Large intestine (tissue), 3 donors: ENCODE measurements around the gene GLE1. TPM values are rescaled to one million over a fixed set of nuclear protein-coding genes. Genes with fewer than 3 reads are reported as not detected.

Experiments used
- DNase-seq, 2 donors: peaks; one replicate each; pipeline versions ENCODE4 v3.0.0 to v3.0.0-alpha.2; 2013
- H3K27ac ChIP-seq: one replicate; pipeline ENCODE4 v1.5.1; 2013; ENCODE audit warnings: low read length
- H3K27me3 ChIP-seq: 2 replicates; pipeline ENCODE4 v1.6.1; 2013; ENCODE audit warnings: low read length; ENCODE audit not compliant: control insufficient read depth, insufficient read depth
- H3K36me3 ChIP-seq: 2 replicates; pipeline ENCODE4 v1.6.1; 2013; ENCODE audit warnings: low read length; ENCODE audit not compliant: control insufficient read depth, insufficient read depth
- H3K4me1 ChIP-seq: one replicate; pipeline ENCODE4 v1.6.1; 2013; ENCODE audit warnings: low read length; ENCODE audit not compliant: control insufficient read depth, insufficient read depth
- H3K4me3 ChIP-seq: one replicate; pipeline ENCODE4 v1.5.1; 2013; ENCODE audit warnings: low read length
- H3K9me3 ChIP-seq: one replicate; pipeline ENCODE4 v1.6.1; 2013; ENCODE audit warnings: mild to moderate bottlenecking, low read depth, low read length, moderate library complexity; ENCODE audit not compliant: control insufficient read depth
- WGBS: methylation state at CpG from one replicate; pipeline ENCODE4 v1.1.5; 2013; ENCODE audit warnings: low lambda C conversion rate; ENCODE audit not compliant: insufficient coverage; 5-methylcytosine and 5-hydroxymethylcytosine counted together
- polyA plus RNA-seq: library from polyadenylated mRNA; unstranded; fragments of 120-200 nt; gene quantifications from one replicate; pipeline ENCODE4 v1.2.1, GENCODE V29; 2013

GLE1 gene
- polyA plus RNA-seq, 1 donor = 26.9 TPM

- no peak for DNase-seq
- Histone ChIP-seq H3K27me3 (no peaks in the 10 kb centered on the region), H3K4me3 (no peak overlapping the region), H3K4me1 (no peaks in the 10 kb centered on the region), H3K27ac (no peak overlapping the region), H3K36me3 (peaks cover 29% of the 10 kb centered on the region), H3K9me3 (no peaks in the 10 kb centered on the region)
- WGBS = no CpG with 5 or more reads among the region's 5 CpGs
These were observed 31.4 kb upstream of the GLE1 start for GRCh38 chr9:128473104-128473503.

GRCh38 chr9:128475867-128476266 is 28.7 kb upstream of the GLE1 start:
- no peak overlapping the region for H3K27ac ChIP-seq
- H3K36me3 ChIP-seq = peaks cover 38% of the 10 kb centered on the region
- 70% methylated on average over 2 of the region's 7 CpGs for WGBS
- no peaks in the 10 kb centered on the region for H3K9me3 ChIP-seq
- no peak overlapping the region for H3K4me3 ChIP-seq
- H3K27me3 ChIP-seq = no peaks in the 10 kb centered on the region
- DNase-seq = no peak
- H3K4me1 ChIP-seq = no peaks in the 10 kb centered on the region

GRCh38 chr9:128479262-128479661 is 25.3 kb upstream of the GLE1 start:
- Histone ChIP-seq H3K4me3 (no peak overlapping the region), H3K36me3 (peaks cover 45% of the 10 kb centered on the region)
- DNase-seq = no peak

GRCh38 chr9:128481561-128481960 is 23.0 kb upstream of the GLE1 start:
- peaks cover 53% of the 10 kb centered on the region for H3K36me3 ChIP-seq
- H3K4me3 ChIP-seq = no peak overlapping the region
- no peaks in the 10 kb centered on the region for H3K9me3 ChIP-seq
- no peak for DNase-seq
- WGBS = no CpG with 5 or more reads among the region's 10 CpGs
- H3K27me3 ChIP-seq = no peaks in the 10 kb centered on the region
- H3K27ac ChIP-seq = no peak overlapping the region
- no peaks in the 10 kb centered on the region for H3K4me1 ChIP-seq

More at GRCh38 chr9:128479262-128479661, 25.3 kb upstream of the GLE1 start:
- WGBS = no CpG with 5 or more reads among the region's 1 CpG
- Histone ChIP-seq H3K27ac (no peak overlapping the region), H3K9me3 (no peaks in the 10 kb centered on the region), H3K27me3 (no peaks in the 10 kb centered on the region), H3K4me1 (no peaks in the 10 kb centered on the region)

- H3K36me3 ChIP-seq = peaks cover 55% of the 10 kb centered on the region
- H3K4me1 ChIP-seq = no peaks in the 10 kb centered on the region
- no peak for DNase-seq
- H3K4me3 ChIP-seq = no peak overlapping the region
- WGBS = 100% methylated on average over 2 of the region's 7 CpGs
- H3K27ac ChIP-seq = no peak overlapping the region
- no peaks in the 10 kb centered on the region for H3K27me3 ChIP-seq
- no peaks in the 10 kb centered on the region for H3K9me3 ChIP-seq
These were observed 22.3 kb upstream of the GLE1 start for GRCh38 chr9:128482186-128482585.

GRCh38 chr9:128484686-128485413 is 19.7 kb upstream of the GLE1 start:
- Histone ChIP-seq H3K27ac (no peak overlapping the region), H3K4me1 (no peaks in the 10 kb centered on the region), H3K27me3 (no peaks in the 10 kb centered on the region), H3K4me3 (no peak overlapping the region), H3K9me3 (no peaks in the 10 kb centered on the region), H3K36me3 (peaks cover 46% of the 10 kb centered on the region)
- WGBS = 80% methylated on average over 2 of the region's 17 CpGs
- no peak for DNase-seq

GRCh38 chr9:128485414-128485855 is 19.1 kb upstream of the GLE1 start:
- no CpG with 5 or more reads among the region's 7 CpGs for WGBS
- Histone ChIP-seq H3K4me3 (no peak overlapping the region), H3K9me3 (no peaks in the 10 kb centered on the region), H3K36me3 (peaks cover 47% of the 10 kb centered on the region), H3K27me3 (no peaks in the 10 kb centered on the region), H3K4me1 (no peaks in the 10 kb centered on the region), H3K27ac (no peak overlapping the region)
- DNase-seq = no peak

- Histone ChIP-seq H3K27me3 (no peaks in the 10 kb centered on the region), H3K4me3 (no peak overlapping the region), H3K4me1 (no peaks in the 10 kb centered on the region), H3K9me3 (no peaks in the 10 kb centered on the region), H3K27ac (no peak overlapping the region), H3K36me3 (peaks cover 47% of the 10 kb centered on the region)
- no peak for DNase-seq
These were observed 18.3 kb upstream of the GLE1 start for GRCh38 chr9:128486201-128486600.

- no peak for DNase-seq
- WGBS = no CpG with 5 or more reads among the region's 2 CpGs
- Histone ChIP-seq H3K36me3 (peaks cover 33% of the 10 kb centered on the region), H3K4me3 (no peak overlapping the region), H3K9me3 (no peaks in the 10 kb centered on the region), H3K27me3 (no peaks in the 10 kb centered on the region), H3K4me1 (peaks cover 23% of the 10 kb centered on the region), H3K27ac (no peak overlapping the region)
These were observed 11.1 kb upstream of the GLE1 start for GRCh38 chr9:128493424-128493823.

- Histone ChIP-seq H3K36me3 (peaks cover 40% of the 10 kb centered on the region), H3K27ac (no peak overlapping the region), H3K4me3 (no peak overlapping the region)
These were observed 10.3 kb upstream of the GLE1 start for GRCh38 chr9:128494108-128494745.

GRCh38 chr9:128494746-128495129 is 9.8 kb upstream of the GLE1 start:
- DNase-seq = no peak
- Histone ChIP-seq H3K27me3 (no peaks in the 10 kb centered on the region), H3K36me3 (peaks cover 43% of the 10 kb centered on the region), H3K4me3 (no peak overlapping the region), H3K4me1 (peaks cover 23% of the 10 kb centered on the region), H3K27ac (no peak overlapping the region), H3K9me3 (no peaks in the 10 kb centered on the region)
- 100% methylated on average over 1 of the region's 5 CpGs for WGBS

More at GRCh38 chr9:128494108-128494745, 10.3 kb upstream of the GLE1 start:
- Histone ChIP-seq H3K4me1 (peaks cover 23% of the 10 kb centered on the region), H3K27me3 (no peaks in the 10 kb centered on the region), H3K9me3 (no peaks in the 10 kb centered on the region)
- DNase-seq = peak; percentile 38 to 71
- WGBS = no CpG with 5 or more reads among the region's 13 CpGs
